ENCODE results near the gene TLE5. TPM values are rescaled to one million over a fixed set of nuclear protein-coding genes. Genes with fewer than 3 reads are reported as not detected.

Gene TLE5
- total and polyA plus RNA-seq, 9 of the 15 experiments (the other 6 are each of a cell fraction or from before 2014, with no cell fraction given): 2.0 to 347 (median 235) TPM

DNA sequence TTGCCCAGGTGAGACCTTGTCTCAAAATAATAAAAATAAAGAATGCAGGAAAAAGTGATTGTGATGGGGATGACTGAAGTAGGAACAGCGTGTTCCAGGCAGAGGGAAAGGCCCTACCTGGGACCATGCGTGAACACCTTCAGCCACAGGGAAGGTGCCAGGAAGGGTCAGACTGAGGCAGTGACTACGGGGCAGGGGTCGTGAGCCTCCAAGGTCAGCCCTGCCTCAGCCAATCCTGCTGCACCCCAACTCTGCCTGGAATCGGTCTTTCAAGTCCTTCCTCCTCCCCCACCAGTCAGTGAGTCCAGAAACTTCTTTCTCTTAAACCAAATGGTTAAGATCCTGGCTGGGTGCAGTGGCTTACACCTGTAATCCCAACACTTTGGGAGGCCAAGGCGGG lies 17.1 kb downstream of the TLE5 start:
- no peaks in the 10 kb centered on the region for H4K20me1 ChIP-seq (replicated peaks; ENCODE audit: control insufficient read depth, insufficient read depth, low read length)
- TF ChIP-seq PHF8 (IDR thresholded peaks at IDR 0.05; ENCODE audit: borderline replicate concordance, low read length) (no peak), FOXJ2 (tag; IDR thresholded peaks at IDR 0.05) (no peak)
- in situ Hi-C loops (cut with MboI): no loop called here
- POLR2A ChIA-PET: interaction anchor here (1.6 kb wide), 1 partner anchor 9 kb away, joined by 8 read pairs; no protein-coding TSS in a partner anchor
- H3K79me2 ChIP-seq (ENCODE audit: control insufficient read depth, insufficient read depth, low read length): no peaks in the 10 kb centered on the region
- no peaks in the 10 kb centered on the region for H3K9me1 ChIP-seq (ENCODE audit: control insufficient read depth, insufficient read depth, low read length)
- BruUV-seq (replicated peaks): no TSS peak
- no peak overlapping the region for H3K27ac ChIP-seq (ENCODE audit: extremely low read depth, low read depth, low read length)
- no peaks in the 10 kb centered on the region for H3K27me3 ChIP-seq (ENCODE audit: control insufficient read depth in 2 of 2, insufficient read depth in 2 of 2, low read length in 2 of 2)
- no peak for FAIRE-seq
- intact Hi-C loops (cut with micrococcal nuclease): no loop called here
- H3K4me3 ChIP-seq: no peak overlapping the region
- 80% methylated on average over 6 of the region's 6 CpGs for WGBS (ENCODE audit: insufficient coverage, low coverage, missing lambda C conversion rate)
- no peaks in the 10 kb centered on the region for H3K9me3 ChIP-seq (replicated peaks; ENCODE audit: control insufficient read depth, insufficient read depth, low read depth, low read length)
- H3K9ac ChIP-seq (ENCODE audit: insufficient read depth in 1 of 2, low read depth in 2 of 2, low read length in 2 of 2): peak overlapping the region in 1 of 2 experiments; percentile 63; a peak in 1 of 4 replicates
- DNase-seq (ENCODE audit: extremely low read depth in 1 of 4, low spot score in 3 of 4): no peak
- H3K4me2 ChIP-seq (ENCODE audit: insufficient read depth, low read length): no peak overlapping the region
- no peak for ATAC-seq
- no peak overlapping the region for H2AFZ ChIP-seq (ENCODE audit: low read depth, low read length)
- H3K36me3 ChIP-seq (ENCODE audit: control insufficient read depth, insufficient read depth, low read length): no peaks in the 10 kb centered on the region
- peaks cover 21 to 46% of the 10 kb centered on the region in 2 experiments for H3K4me1 ChIP-seq (replicated peaks in 1 of 2; ENCODE audit: control insufficient read depth in 2 of 2, insufficient read depth in 2 of 2, low read length in 2 of 2)
- CTCF ChIA-PET (ENCODE audit: low intra/inter-chr PET ratio): no interaction called here

DNA sequence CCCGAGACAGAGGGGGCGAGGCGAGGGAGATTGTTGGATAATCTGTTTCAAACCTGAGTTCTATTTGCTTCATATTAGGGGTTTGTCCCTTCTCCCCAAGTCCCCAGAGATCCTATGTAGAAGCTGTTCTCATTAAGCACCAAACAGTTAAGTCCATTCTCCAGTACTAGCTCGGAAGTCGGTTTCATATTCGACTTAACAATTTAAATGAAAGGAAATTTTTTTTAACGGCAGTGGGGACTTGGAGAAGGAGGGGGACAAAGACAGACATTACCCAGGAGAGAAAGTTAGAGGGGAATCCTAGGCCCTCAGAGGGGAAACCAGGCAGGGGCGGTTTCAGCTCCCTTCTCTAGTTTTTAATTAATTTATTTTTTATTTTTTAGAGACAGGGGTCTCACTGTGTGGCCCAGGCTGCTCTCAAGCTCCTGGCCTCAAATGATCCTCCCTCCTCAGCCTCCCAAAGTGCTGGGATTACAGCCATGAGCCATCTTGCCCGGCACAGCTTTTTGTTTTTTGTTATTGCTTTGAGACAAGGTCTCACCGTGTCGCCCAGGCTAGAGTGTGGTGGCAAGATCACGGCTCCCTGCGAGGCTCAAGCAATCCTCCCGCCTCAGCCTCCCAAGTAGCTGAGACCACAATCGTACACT lies 19.6 kb downstream of the TLE5 start:
- H3K27me3 ChIP-seq (ENCODE audit: control insufficient read depth in 2 of 2, insufficient read depth in 2 of 2, low read length in 2 of 2): no peaks in the 10 kb centered on the region
- peaks cover 27 to 48% of the 10 kb centered on the region in 2 experiments for H3K4me1 ChIP-seq (replicated peaks in 1 of 2; ENCODE audit: control insufficient read depth in 2 of 2, insufficient read depth in 2 of 2, low read length in 2 of 2)
- no peak overlapping the region for H3K4me3 ChIP-seq
- no peak for DNase-seq (ENCODE audit: extremely low read depth in 1 of 4, low spot score in 3 of 4)
- H3K36me3 ChIP-seq (ENCODE audit: control insufficient read depth, insufficient read depth, low read length): no peaks in the 10 kb centered on the region
- ATAC-seq: no peak
- H3K27ac ChIP-seq (ENCODE audit: extremely low read depth, low read depth, low read length): peak overlapping the region; percentile 61
- no peaks in the 10 kb centered on the region for H3K79me2 ChIP-seq (ENCODE audit: control insufficient read depth, insufficient read depth, low read length)
- in situ Hi-C loops (cut with MboI) (no loop called here), intact Hi-C loops (cut with micrococcal nuclease) (no loop called here)
- CTCF ChIA-PET (ENCODE audit: low intra/inter-chr PET ratio): no interaction called here
- 60% methylated on average over 12 of the region's 15 CpGs for WGBS (ENCODE audit: insufficient coverage, low coverage, missing lambda C conversion rate)
- no peaks in the 10 kb centered on the region for H3K9me1 ChIP-seq (ENCODE audit: control insufficient read depth, insufficient read depth, low read length)
- peak; percentile 70 for FAIRE-seq
- H2AFZ ChIP-seq (ENCODE audit: low read depth, low read length): peak overlapping the region; percentile 76
- POLR2A ChIA-PET: interaction anchor here (0.6 to 0.9 kb wide), 7 partner anchors 11 to 76 kb away, joined by 3 to 7 read pairs (median 3); no protein-coding TSS in a partner anchor
- H4K20me1 ChIP-seq (replicated peaks; ENCODE audit: control insufficient read depth, insufficient read depth, low read length): no peaks in the 10 kb centered on the region
- TF ChIP-seq BCOR (IDR thresholded peaks at IDR 0.05) (0 out of 2 replicates have a peak, but pooled peaks have one; percentile 53), RBM25 (IDR thresholded peaks at IDR 0.05; ENCODE audit: low read depth, low read length, severe bottlenecking) (peak; percentile 28), SMARCA5 (IDR thresholded peaks at IDR 0.05) (0 out of 2 replicates have a peak, but pooled peaks have one; percentile 37), ZNF121 (CRISPR knock-in tag; conservative IDR thresholded peaks at IDR 0.05) (peak; percentile 79), ZNF133 (CRISPR knock-in tag; IDR thresholded peaks at IDR 0.05) (no peak)
- TF ChIP-seq, protein P1, sequence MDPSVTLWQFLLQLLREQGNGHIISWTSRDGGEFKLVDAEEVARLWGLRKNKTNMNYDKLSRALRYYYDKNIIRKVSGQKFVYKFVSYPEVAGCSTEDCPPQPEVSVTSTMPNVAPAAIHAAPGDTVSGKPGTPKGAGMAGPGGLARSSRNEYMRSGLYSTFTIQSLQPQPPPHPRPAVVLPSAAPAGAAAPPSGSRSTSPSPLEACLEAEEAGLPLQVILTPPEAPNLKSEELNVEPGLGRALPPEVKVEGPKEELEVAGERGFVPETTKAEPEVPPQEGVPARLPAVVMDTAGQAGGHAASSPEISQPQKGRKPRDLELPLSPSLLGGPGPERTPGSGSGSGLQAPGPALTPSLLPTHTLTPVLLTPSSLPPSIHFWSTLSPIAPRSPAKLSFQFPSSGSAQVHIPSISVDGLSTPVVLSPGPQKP (CRISPR knock-in tag; IDR thresholded peaks at IDR 0.05): no peak
- BruUV-seq (replicated peaks): no TSS peak
- peak overlapping the region in 1 of 2 experiments; percentile 59; a peak in 2 of 4 replicates for H3K9ac ChIP-seq (ENCODE audit: insufficient read depth in 1 of 2, low read depth in 2 of 2, low read length in 2 of 2)
- H3K9me3 ChIP-seq (replicated peaks; ENCODE audit: control insufficient read depth, insufficient read depth, low read depth, low read length): no peaks in the 10 kb centered on the region
- 0 out of 2 replicates have a peak overlapping the region, but pooled peaks have one; percentile 39 for H3K4me2 ChIP-seq (ENCODE audit: insufficient read depth, low read length)

All from K562 (cell line).